ENCODE results near the gene GPRASP3.

GPRASP3 gene

GRCh38 chrX:102745857-102746584 lies 25.5 kb downstream of the GPRASP3 start:
- DNase-seq (ENCODE audit: low spot score): no peak

- DNase-seq (ENCODE audit: low spot score): peak; percentile 63
Measured at GRCh38 chrX:102765217-102765616, 44.7 kb downstream of the GPRASP3 start.

GRCh38 chrX:102765809-102766208 lies 45.3 kb downstream of the GPRASP3 start:
- DNase-seq (ENCODE audit: low spot score): peak; percentile 39

- DNase-seq (ENCODE audit: low spot score): no peak
Measured at GRCh38 chrX:102767287-102767686, 46.7 kb downstream of the GPRASP3 start.

GRCh38 chrX:102768987-102769761 lies 48.6 kb downstream of the GPRASP3 start:
- DNase-seq (ENCODE audit: low spot score): peak; percentile 72
